HepG2 (cell line): ENCODE measurements around the gene ANLN. TPM values are rescaled to one million over a fixed set of nuclear protein-coding genes. Genes with fewer than 3 reads are reported as not detected.

Experiments used
- ATAC-seq: fragments of 200-7000 bp; cut with Tn5 transposase; 3 replicates; pipeline ENCODE4 v1.9.1; 2020; ENCODE audit warnings: mild to moderate bottlenecking, moderate library complexity
- BruUV-seq: library from RNA; stranded (reverse); fragments of 400-500 nt; replicated peaks from 2 replicates; lab custom pipeline; 2021; lab: Mats Ljungman, UMichigan
- CTCF ChIA-PET: fragments of 300-600 bp; formaldehyde crosslinking; extraction: SDS; loops from one replicate; lab custom pipeline; 2021; ENCODE audit warnings: low total read pairs, inconsistent platforms, low intra/inter-chr PET ratio; lab: Yijun Ruan, JAX
- POLR2A ChIA-PET: fragments of 350-600 bp; sonication (Branson Sonifier 250); formaldehyde crosslinking; loops from one replicate; lab custom pipeline; 2020; ENCODE audit warnings: antibody characterized with exemption, inconsistent platforms; lab: Yijun Ruan, JAX
- DNase-seq: peaks from one replicate; pipeline ENCODE4 v3.0.0-alpha.2; 2015; ENCODE audit warnings: low spot score
- FAIRE-seq: peaks from 3 replicates; lab custom pipeline; 2011; peaks lifted over from hg19 to GRCh38; lab: Jason Lieb, UNC
- H2AFZ ChIP-seq: one replicate; pipeline ENCODE4 v1.6.1; 2011; ENCODE audit warnings: low read length, inconsistent platforms
- H3K27ac ChIP-seq: fragments of 300-600 bp; 3 replicates; pipeline ENCODE4 v1.8.0; 2011; ENCODE audit warnings: mixed run types, mild to moderate bottlenecking, mixed read lengths, low read length, inconsistent platforms; ENCODE audit not compliant: insufficient read depth; ENCODE audit errors: extremely low read length
- H3K27me3 ChIP-seq, 2 experiments: fragments of 200-600 bp in 1 of 2; 2 replicates in 1 of 2; 3 replicates in 1 of 2; pipeline versions ENCODE4 v1.6.0 to v1.8.0; 2011; ENCODE audit warnings: low read length in 2 of 2, mild to moderate bottlenecking in 2 of 2, moderate library complexity in 2 of 2, inconsistent platforms in 1 of 2; ENCODE audit not compliant: insufficient read depth in 2 of 2, control insufficient read depth in 1 of 2
- H3K36me3 ChIP-seq, 2 experiments: fragments of 200-600 bp in 1 of 2; replicated peaks in 1 of 2; 2 replicates in 1 of 2; 3 replicates in 1 of 2; pipeline versions ENCODE4 v1.5.1 to v1.8.0; 2011; ENCODE audit warnings: low read length in 2 of 2, inconsistent platforms in 1 of 2; ENCODE audit not compliant: insufficient read depth in 2 of 2, control insufficient read depth in 1 of 2
- H3K4me1 ChIP-seq: 2 replicates; pipeline ENCODE4 v1.5.1; 2012; ENCODE audit warnings: low read length, inconsistent platforms; ENCODE audit not compliant: insufficient read depth
- H3K4me2 ChIP-seq: 2 replicates; pipeline ENCODE4 v1.6.0; 2011; ENCODE audit warnings: low read depth, low read length, inconsistent platforms
- H3K4me3 ChIP-seq, 3 experiments: fragments of 200-600 bp in 1 of 3; sonication (generic), shearing (Covaris generic) in 1 of 3; replicated peaks in 1 of 3; 2 replicates each; pipeline ENCODE4 v1.5.1; 2011 to 2016; ENCODE audit warnings: low read length in 3 of 3, inconsistent platforms in 2 of 3, low read depth in 2 of 3, mild to moderate bottlenecking in 2 of 3, control low read depth in 1 of 3, mixed read lengths in 1 of 3; ENCODE audit not compliant: insufficient read depth in 1 of 3
- H3K79me2 ChIP-seq: one replicate; pipeline ENCODE4 v1.6.1; 2011; ENCODE audit warnings: low read length, inconsistent platforms; ENCODE audit not compliant: insufficient read depth
- H3K9ac ChIP-seq: 2 replicates; pipeline ENCODE4 v1.6.0; 2011; ENCODE audit warnings: mild to moderate bottlenecking, low read depth, low read length, inconsistent platforms; ENCODE audit not compliant: insufficient read depth
- H3K9me3 ChIP-seq: 2 replicates; pipeline ENCODE4 v1.5.1; 2012; ENCODE audit warnings: mild to moderate bottlenecking, low read length
- H4K20me1 ChIP-seq: 2 replicates; pipeline ENCODE4 v1.6.0; 2011; ENCODE audit warnings: inconsistent platforms, mild to moderate bottlenecking, low read length, moderate library complexity; ENCODE audit not compliant: insufficient read depth
- ADNP ChIP-seq: sonication (generic); formaldehyde crosslinking; IDR thresholded peaks from 2 replicates; pipeline ENCODE4 v1.4.0; 2020; ENCODE audit warnings: missing genetic modification reagents
- CENPT ChIP-seq: sonication (generic); formaldehyde crosslinking; IDR thresholded peaks from 2 replicates; pipeline ENCODE4 v1.8.0; 2022; ENCODE audit warnings: low read depth, mild to moderate bottlenecking, moderate library complexity, missing genetic modification reagents
- DR1 ChIP-seq: sonication (generic); formaldehyde crosslinking; IDR thresholded peaks from 2 replicates; pipeline ENCODE4 v1.8.0; 2021; ENCODE audit warnings: mild to moderate bottlenecking, missing genetic modification reagents, inconsistent platforms
- ETV6 ChIP-seq: sonication (generic); formaldehyde crosslinking; conservative IDR thresholded peaks from 2 replicates; pipeline ENCODE4 v1.4.0; 2020; ENCODE audit warnings: missing genetic modification reagents
- HNF4A ChIP-seq: sonication (generic); formaldehyde crosslinking; IDR thresholded peaks from 2 replicates; pipeline ENCODE4 v1.4.0; 2020; ENCODE audit warnings: missing genetic modification reagents
- MAF1 ChIP-seq: sonication (generic); formaldehyde crosslinking; IDR thresholded peaks from 2 replicates; pipeline ENCODE4 v1.5.0; 2020; ENCODE audit warnings: missing genetic modification reagents, borderline replicate concordance
- MBNL3 ChIP-seq: fragments of 250-450 bp; sonication (Bioruptor Pico); conservative IDR thresholded peaks from 2 replicates; pipeline ENCODE4 v1.8.0; 2022; ENCODE audit warnings: mild to moderate bottlenecking, inconsistent platforms
- NFAT5 ChIP-seq: sonication (generic); formaldehyde crosslinking; IDR thresholded peaks from 2 replicates; pipeline ENCODE4 v1.4.0; 2020; ENCODE audit warnings: missing genetic modification reagents
- NR2F2 ChIP-seq: IDR thresholded peaks from 2 replicates; pipeline ENCODE4 v1.6.1; 2012; ENCODE audit warnings: low read depth, inconsistent platforms, borderline replicate concordance
- RCOR2 ChIP-seq: IDR thresholded peaks from 2 replicates; pipeline ENCODE4 v1.6.1; 2016; ENCODE audit warnings: missing biosample characterization, missing genetic modification reagents
- SP5 ChIP-seq: IDR thresholded peaks from 2 replicates; pipeline ENCODE4 v1.6.1; 2016; ENCODE audit warnings: low read depth, borderline replicate concordance
- ZBTB8A ChIP-seq: sonication (generic); formaldehyde crosslinking; IDR thresholded peaks from 2 replicates; pipeline ENCODE4 v1.4.0; 2020; ENCODE audit warnings: mild to moderate bottlenecking, low read depth, missing genetic modification reagents, borderline replicate concordance
- ZNF646 ChIP-seq: sonication (generic); formaldehyde crosslinking; IDR thresholded peaks from 2 replicates; pipeline ENCODE4 v1.9.0; 2021; ENCODE audit warnings: mild to moderate bottlenecking, missing genetic modification reagents
- ZNF746 ChIP-seq: sonication (generic); formaldehyde crosslinking; IDR thresholded peaks from 2 replicates; pipeline ENCODE4 v1.8.0; 2022; ENCODE audit warnings: mild to moderate bottlenecking, missing genetic modification reagents
- ZNF792 ChIP-seq: IDR thresholded peaks from 2 replicates; pipeline ENCODE4 v1.6.1; 2016
- WGBS: methylation state at CpG from one replicate; pipeline ENCODE4 v1.1.6; 2017; ENCODE audit warnings: low lambda C conversion rate; 5-methylcytosine and 5-hydroxymethylcytosine counted together
- in situ Hi-C: cut with HindIII; loops from 2 replicates; pipeline ENCODE4 v1.10.0; 2017; ENCODE audit warnings: low pct_unique_long_range_greater_than_20kb; ENCODE audit not compliant: extremely low pct_ligation_motif_present
- intact Hi-C: fragments of 100-400 bp; cut with micrococcal nuclease; formaldehyde crosslinking; loops from one replicate; pipeline ENCODE4 v1.10.0; 2022; ENCODE audit not compliant: unreplicated experiment
- polyA plus RNA-seq, 8 experiments: library from polyadenylated mRNA; depleted of rRNA in 3 of 8; stranded (reverse) in 7 of 8; unstranded in 1 of 8; fragments of >200 nt; fragmentation: Illumina TruSeq in 4 of 8; extraction: Trizol in 4 of 8; gene quantifications; 2 replicates each; pipeline versions ENCODE4 v1.2.1 to v1.2.3, GENCODE V29; 2011 to 2016; ENCODE audit warnings: low read depth in 4 of 8, missing spikeins in 1 of 8, mixed read lengths in 1 of 8; ENCODE audit not compliant: insufficient read depth in 1 of 8
- total RNA-seq, 5 experiments: library from RNA; depleted of rRNA; stranded (reverse); fragments of >200 nt; fragmentation: Illumina TruSeq; extraction: Trizol; gene quantifications; 2 replicates each; pipeline ENCODE4 v1.2.3, GENCODE V29; 2016; ENCODE audit warnings: low read depth in 1 of 5

The ANLN gene
- total and polyA plus RNA-seq, 2 of the 13 experiments (the other 11 are each of a cell fraction or from before 2014, with no cell fraction given), result 20.0 to 72.0 TPM

GRCh38 chr7:36475381-36475780 lies 85.7 kb downstream of the ANLN start:
- DNase-seq, result no peak
- BruUV-seq, result no TSS peak
- intact Hi-C loops (no loop called here), in situ Hi-C loops (no loop called here)
- POLR2A ChIA-PET, result no interaction called here
- no peaks in the 10 kb centered on the region for H3K79me2 ChIP-seq
- H3K9me3 ChIP-seq, result no peaks in the 10 kb centered on the region
- FAIRE-seq, result no peak
- no peak overlapping the region for H2AFZ ChIP-seq
- H3K4me3 ChIP-seq, result no peak overlapping the region
- no peak overlapping the region for H3K27ac ChIP-seq
- ATAC-seq, result no peak
- WGBS, result 17% methylated on average over 3 of the region's 3 CpGs
- no peaks in the 10 kb centered on the region for H3K27me3 ChIP-seq
- H3K36me3 ChIP-seq, result no peaks in the 10 kb centered on the region
- no peaks in the 10 kb centered on the region; the same call in 1 of the 2 replicates for H3K4me1 ChIP-seq
- CTCF ChIA-PET, result interaction anchor here (3.2 kb wide), 1 partner anchor 726 kb away, joined by 14 read pairs; no protein-coding TSS in a partner anchor
- no peaks in the 10 kb centered on the region for H4K20me1 ChIP-seq
- H3K4me2 ChIP-seq, result no peak overlapping the region
- H3K9ac ChIP-seq, result no peak overlapping the region
- TF ChIP-seq ZNF792 (CRISPR knock-in tag) (no peak), MBNL3 (no peak), HNF4A (CRISPR knock-in tag) (no peak), ZNF646 (CRISPR knock-in tag) (no peak), DR1 (CRISPR knock-in tag) (no peak), CENPT (CRISPR knock-in tag) (no peak), ETV6 (CRISPR knock-in tag) (no peak), ADNP (no peak), NR2F2 (no peak), MAF1 (CRISPR knock-in tag) (no peak), NFAT5 (CRISPR knock-in tag) (no peak), ZBTB8A (CRISPR knock-in tag) (no peak), RCOR2 (CRISPR knock-in tag) (no peak), ZNF746 (CRISPR knock-in tag) (no peak), SP5 (CRISPR knock-in tag) (no peak)
